ENCODE measurements around the gene PDCD1LG2.
A peak's percentile ranks its signal among the peaks of the same experiment; 100 is the strongest.
"Not testable (repeated sequence)": the region's sequence is repeated elsewhere in the genome, so short reads cannot be mapped to it uniquely, and the experiment has no call there.

PDCD1LG2 gene

GRCh38 chr9:5569891-5570290 is 59.6 kb downstream of the PDCD1LG2 start:
- DNase-seq: no peak

DNA sequence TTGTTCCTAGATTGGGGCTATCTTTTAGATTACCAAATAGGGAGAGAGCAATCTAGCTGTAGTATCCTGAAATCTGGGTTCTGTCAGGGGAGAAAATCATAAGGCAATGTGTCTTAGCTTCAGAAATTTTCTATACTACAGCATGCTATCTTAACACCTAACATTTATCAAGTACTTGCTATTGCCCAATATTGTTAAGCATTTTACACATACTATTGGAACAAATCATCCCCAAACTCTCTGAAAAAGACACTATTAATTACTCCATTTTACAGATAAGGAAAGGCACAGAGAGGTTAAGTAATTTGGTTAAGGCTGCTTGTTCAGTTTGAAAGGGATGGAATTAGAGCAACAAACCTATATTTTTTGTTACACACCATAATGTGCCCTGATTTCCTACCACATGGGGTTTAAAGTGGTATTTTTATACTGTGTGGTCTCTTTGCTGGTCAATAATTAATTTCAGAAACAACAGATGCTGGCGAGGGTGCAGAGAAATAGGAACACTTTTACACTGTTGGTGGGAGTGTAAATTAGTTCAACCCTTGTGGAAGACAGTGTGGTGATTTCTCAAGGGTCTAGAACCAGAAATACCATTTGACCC is 61.4 kb downstream of the PDCD1LG2 start:
- DNase-seq: no peak

DNA sequence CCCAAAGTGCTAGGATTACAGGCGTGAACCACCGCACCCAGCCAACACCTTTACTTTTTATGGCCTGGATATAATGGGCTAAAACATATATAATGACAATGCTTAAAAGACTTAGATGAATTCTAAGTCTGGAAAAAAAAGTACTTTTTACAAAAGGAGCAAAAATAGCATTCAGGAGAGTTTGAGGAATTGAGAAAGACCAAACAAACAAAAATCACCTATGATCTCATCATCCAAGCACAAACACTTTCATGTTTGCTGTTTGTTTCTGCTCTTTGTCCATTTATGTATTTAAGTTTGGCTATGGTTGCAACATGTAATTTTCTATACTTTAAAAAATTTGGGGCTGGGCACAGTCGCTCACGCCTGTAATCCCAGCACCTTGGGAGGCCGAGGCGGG is 63.8 kb downstream of the PDCD1LG2 start:
- no peak for DNase-seq

DNA sequence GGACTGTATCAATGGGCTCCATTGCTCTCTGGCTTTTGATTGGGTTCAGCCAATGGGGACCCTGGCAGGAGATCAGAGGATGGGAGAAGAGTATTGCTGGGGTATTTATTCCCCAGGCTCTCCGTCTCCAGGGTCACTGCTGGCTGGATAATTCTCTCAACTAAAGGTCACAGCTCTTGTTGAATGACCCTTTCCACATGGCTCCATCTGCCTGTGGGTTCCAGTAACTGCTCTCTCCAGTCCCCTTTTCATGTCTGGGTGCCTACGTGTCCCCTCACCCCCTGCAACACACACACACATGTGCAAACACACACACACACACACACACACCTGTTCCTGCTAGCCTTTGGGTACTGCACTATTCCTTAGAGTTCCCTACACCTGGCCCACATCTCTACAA is 64.7 kb downstream of the PDCD1LG2 start:
- peak; percentile 53 for DNase-seq

GRCh38 chr9:5577225-5577624 is 66.9 kb downstream of the PDCD1LG2 start:
- DNase-seq: no peak

DNA sequence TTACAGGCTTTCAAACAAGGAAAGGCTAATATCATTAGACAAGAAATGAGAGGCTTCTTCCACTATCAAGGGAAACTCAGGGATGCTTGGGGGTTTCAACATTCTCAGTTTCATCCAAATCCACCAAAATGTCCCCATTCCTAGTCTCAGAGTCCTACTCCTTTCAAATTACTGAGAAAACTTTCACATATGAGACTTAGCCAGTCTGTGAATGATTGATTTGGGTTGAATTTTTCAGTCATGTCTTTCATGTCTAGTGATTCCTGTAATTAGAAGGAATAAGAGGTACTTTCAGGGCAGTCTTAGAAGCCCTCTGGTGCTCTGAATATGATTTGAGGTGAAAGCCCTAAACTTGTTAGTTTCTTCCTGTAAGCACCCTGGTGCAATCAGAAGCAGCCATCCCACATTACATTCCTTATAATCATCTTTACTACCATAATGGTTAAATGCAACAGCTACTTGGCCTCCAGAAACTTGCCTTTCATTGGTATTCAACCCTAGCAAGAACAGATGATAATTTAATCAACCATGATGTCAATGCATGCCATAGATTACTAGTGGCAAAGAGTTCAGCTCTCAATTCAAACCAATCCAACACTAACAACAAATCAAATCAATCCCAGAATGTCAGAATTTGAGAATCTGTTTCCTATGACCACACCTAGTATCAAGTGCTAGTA is 67.8 kb downstream of the PDCD1LG2 start:
- no peak for DNase-seq

GRCh38 chr9:5578698-5579085 is 68.4 kb downstream of the PDCD1LG2 start:
- no peak for DNase-seq

- peak; percentile 54 for DNase-seq
Observed at GRCh38 chr9:5579881-5580280, 69.5 kb downstream of the PDCD1LG2 start.

DNA sequence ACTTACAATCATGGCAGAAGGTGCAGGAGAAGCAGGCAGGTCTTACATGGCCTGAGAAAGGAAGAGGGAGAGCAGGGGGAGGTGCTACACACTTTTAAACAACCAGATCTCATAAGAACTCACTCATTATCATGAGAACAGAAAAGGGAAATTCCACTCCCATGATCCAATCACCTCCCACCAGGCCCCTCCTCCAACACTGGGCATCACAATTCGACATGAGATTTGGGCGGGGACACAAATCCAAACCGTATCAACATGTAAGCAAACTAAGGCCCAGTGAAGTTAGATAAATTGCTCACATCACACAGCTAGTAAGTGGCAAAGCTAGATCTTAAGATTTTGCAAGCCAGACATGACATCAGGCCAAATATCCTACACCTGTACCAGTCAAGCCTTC is 70.3 kb downstream of the PDCD1LG2 start:
- DNase-seq: no peak

GRCh38 chr9:5581706-5582105 is 71.4 kb downstream of the PDCD1LG2 start:
- DNase-seq: not testable (repeated sequence)

DNA sequence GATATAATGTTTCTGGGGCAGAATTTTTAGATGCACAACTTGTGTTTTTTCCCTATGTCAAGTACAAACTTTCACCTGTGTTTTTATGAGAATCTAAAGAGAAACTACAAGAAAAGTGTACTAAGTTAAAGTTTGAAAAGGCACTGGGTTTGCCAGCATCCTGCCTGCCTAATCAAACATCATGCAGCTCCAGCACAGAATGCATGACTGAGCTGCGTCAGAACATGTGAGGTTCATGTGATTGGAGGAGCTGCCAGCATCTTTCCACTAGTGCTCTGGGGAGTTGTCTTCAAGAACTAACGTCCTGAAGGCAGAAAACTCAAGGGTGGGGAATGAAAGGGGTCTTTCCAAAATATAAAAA is 72.5 kb downstream of the PDCD1LG2 start:
- no peak for DNase-seq

GRCh38 chr9:5586391-5586802 is 76.1 kb downstream of the PDCD1LG2 start:
- DNase-seq: no peak

GRCh38 chr9:5587024-5587423 is 76.7 kb downstream of the PDCD1LG2 start:
- no peak for DNase-seq

DNA sequence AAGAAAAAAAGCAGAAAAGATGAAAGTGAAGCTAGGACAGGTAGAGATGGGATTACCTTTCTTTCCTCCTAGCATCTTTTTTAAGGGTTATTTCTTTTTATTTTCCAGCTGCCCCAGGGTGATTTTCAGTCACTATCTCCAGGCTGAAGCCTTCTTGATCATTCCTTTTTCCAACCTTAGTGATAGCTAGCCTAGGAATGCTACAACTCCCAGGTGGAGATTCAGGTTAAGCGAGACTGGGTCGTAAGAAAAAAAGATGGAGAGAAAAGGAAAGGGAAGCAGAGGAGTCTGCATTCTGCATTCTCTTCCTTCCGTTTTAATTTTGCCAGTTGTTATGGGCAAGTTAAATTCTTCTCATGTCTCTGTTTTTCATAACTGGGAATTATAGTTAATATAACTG is 81.9 kb downstream of the PDCD1LG2 start:
- no peak for DNase-seq

DNA sequence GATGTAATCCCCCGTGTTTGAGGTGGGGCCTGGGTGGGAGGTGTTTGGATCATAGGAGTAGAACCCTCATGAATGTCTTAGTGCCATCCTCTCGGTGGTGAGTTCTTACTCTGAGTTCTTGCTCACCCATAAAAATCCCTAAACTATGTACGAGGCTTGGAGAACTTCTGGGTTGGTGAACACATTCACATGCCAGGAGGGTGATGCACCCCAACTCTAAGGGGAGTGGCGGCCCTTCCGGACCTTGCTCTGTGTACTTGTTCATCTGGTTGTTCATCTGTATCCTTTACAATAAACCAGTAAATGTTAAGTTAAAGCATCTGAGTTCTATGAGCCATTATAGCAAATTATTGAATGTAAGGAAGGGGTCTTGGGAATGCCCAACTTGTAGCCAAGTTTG is 82.6 kb downstream of the PDCD1LG2 start:
- no peak for DNase-seq

DNA sequence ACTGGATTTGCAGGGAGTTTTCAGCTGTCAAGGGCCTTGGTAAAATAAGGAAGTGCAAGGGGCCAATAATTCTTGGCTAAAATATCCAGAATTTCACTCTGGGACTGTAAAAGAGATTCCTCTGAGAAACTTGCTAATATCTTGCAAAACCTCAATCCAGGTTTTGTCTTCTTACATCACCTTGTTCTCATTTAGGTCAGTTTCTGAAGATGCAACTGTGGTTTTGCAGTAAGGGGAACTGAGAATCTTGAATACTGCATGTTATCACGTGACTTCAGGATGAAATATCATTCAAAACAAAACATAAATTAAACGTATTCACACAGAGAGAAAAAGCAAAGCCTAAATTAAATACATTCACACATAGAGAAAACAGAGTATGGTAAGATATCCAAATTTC is 83.6 kb downstream of the PDCD1LG2 start:
- DNase-seq: peak; percentile 35

DNA sequence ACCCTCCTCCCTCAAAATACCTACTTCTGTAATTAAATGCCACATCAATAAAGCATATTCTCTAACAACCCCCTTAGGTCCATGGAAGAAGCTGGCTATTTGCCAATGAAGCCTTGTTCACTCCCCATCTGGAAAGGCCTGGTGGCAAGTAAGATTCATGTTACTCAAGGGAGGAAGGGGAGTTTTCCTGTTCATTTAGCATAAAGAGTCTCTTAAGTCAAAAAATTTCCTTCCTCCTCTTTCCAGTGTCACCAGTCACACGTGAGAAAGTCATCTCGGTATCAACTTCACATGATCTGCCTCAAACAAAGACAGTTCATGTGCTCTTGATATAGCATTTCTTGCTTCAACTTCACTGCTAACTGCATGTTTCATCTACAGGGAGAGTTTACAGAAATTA is 85.8 kb downstream of the PDCD1LG2 start:
- DNase-seq: no peak

DNA sequence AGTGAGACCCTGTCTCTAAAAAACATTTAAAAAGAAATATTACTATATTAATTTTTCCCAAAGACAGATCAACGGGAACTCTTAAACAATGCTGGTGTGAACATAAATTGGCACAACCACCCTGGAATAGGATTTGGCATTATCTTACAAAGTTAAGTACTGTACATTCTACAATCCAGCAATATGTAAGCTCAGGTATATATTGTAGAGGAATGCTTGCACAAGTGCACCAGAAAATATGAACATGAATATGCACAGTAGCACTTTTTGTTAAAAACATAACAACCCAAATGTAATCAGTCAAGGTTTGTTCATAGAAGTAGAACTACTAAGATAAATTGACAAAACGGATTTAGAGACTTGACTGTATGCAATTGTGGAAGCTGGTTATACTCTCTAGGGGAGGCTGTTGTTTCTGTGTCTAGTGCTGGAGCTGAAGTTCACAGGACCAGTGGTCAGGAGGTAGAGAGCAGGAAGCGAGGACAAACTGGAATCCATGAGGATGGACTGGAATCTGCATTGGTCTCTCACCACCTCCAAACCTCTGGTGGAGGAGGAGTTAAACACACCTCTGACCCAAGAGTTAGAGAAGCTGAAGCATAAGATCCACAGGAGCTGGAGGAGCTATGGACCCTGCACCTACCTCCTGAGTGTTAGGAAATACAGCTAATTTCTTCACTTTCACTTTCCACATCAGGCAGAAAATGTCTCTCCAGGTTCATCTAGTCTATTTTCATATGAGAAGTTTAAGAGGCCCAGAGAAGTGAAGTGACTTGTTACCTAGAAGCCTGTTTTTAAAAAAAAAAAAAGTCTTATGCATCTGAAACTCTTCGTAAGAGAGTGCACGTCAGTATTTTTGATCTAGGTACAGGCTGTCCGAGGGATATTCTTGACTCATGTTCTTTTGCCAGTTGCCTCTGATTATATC is 98.2 kb downstream of the PDCD1LG2 start:
- DNase-seq: peak; percentile 60

GRCh38 chr9:5609226-5609596 is 98.9 kb downstream of the PDCD1LG2 start:
- no peak for DNase-seq

DNA sequence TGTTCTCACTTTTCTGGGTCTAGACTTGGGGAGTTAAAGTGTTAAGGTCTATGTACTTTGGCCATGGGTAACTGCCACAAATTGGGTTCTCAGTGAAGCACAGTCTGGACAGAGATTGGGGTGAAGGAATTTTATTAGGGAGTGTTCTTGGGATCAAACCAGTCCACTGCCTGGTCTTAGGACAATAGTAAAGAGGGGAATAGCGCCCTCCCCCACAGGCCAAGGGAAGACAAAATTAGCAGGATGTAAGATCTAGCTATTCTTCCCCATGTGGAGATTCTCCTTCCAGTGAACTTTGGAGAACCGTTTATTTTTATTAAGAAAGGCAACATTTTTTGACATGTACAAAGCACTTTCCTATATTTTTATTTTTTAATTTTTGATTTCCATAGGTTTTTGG is 100.2 kb downstream of the PDCD1LG2 start:
- no peak for DNase-seq

- DNase-seq: no peak
Observed at GRCh38 chr9:5611321-5612184, 101.2 kb downstream of the PDCD1LG2 start.

GRCh38 chr9:5612185-5612530 is 101.8 kb downstream of the PDCD1LG2 start:
- no peak for DNase-seq

- DNase-seq: no peak
Observed at GRCh38 chr9:5614192-5614591, 103.9 kb downstream of the PDCD1LG2 start.

All from hematopoietic multipotent progenitor cell treated with erythropoietin and hydrocortisone succinate and interleukin-3 and kit ligand, for 4 days (in vitro differentiated cells).